ENCODE measurements around the gene PROCA1.
A peak's percentile ranks its signal among the peaks of the same experiment; 100 is the strongest.
"Not testable (repeated sequence)": the region's sequence is repeated elsewhere in the genome, so short reads cannot be mapped to it uniquely, and the experiment has no call there.

PROCA1 gene

DNA sequence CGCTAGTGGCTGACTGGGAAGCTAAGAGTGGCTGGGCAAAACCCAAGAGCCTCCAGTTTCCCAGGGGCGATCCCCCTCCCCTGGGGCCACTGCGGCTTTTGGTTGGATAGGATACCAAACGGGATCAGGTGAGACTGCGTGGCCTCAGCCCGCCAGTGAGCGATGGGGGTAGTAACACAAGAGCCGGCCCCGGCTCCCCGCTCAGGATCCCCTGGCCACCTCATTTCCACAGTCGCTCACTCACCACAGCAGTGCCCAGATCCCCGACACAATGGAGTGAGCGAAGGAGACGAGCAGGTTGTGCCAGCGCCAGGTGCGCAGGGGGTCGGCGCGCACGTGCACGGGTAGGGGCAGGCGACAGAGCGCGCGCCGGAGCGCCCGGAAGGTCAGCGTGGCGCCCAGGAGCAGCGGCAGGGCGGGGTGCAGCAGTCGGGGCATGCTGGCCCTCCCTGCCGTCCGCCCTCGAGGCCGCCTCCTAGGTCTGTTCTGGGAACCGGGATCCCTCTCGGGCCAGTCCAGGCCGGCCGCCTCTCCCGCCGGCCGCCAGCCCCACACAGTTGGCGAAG, 14.1 kb upstream of the PROCA1 start:
- no peak for DNase-seq (ENCODE audit: low read depth in 2 of 2)

DNA sequence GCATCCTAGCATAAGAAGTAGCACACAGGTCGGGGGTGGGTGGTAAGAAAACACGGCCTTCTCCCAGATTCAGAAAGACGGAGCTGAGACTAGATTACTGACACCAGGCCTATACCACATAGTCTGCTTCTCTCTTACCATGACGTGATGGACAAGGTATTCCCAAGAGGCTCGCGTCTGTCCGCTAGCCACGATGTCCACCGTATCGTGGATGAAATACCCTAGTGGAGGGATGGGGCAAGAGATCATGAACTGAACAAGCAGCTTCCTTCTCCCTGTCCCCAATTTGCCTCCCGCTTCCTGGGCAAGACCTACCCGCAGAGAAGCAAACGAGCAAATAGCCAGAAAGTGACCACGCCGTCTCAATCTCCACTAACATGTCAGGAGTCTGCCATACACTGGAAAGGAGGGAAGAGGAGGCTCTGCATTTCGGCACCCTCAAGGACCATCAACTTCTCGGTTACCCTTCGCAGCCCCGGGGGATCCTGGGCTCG, 13.5 kb upstream of the PROCA1 start:
- no peak for DNase-seq (ENCODE audit: low read depth in 2 of 2)

DNA sequence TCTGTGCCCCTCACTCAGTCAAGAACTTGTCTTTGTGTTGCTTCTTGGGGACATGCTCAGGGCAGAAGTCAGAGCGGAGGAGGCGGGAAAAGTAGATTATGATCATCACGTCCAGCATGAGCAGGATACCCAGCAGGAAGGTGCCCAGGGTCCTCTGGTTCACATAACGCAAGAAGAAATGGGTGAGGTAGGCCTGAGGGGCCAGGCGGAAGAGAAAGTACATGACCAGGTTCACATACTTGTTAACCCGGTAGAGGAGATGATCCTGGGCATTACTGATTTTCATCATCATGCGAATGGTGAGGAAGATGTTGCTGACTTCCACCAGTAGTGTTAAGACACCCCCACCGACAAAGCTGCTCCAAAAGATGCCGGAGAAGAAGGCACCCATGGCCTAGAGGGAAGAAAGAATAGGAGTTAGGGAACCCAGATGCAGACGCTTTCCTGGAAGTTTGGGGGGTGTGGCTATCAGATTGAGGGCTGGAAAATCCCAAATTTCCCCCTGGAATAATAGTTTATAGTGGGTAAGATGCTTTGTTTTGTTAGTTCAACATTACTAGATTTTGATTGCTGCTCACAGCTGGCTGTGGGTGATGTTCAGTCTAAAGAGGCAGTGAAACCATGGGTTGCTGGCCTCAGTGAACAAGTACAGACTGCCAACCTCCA, 12.9 kb upstream of the PROCA1 start:
- DNase-seq (ENCODE audit: low read depth in 2 of 2) = no peak

DNA sequence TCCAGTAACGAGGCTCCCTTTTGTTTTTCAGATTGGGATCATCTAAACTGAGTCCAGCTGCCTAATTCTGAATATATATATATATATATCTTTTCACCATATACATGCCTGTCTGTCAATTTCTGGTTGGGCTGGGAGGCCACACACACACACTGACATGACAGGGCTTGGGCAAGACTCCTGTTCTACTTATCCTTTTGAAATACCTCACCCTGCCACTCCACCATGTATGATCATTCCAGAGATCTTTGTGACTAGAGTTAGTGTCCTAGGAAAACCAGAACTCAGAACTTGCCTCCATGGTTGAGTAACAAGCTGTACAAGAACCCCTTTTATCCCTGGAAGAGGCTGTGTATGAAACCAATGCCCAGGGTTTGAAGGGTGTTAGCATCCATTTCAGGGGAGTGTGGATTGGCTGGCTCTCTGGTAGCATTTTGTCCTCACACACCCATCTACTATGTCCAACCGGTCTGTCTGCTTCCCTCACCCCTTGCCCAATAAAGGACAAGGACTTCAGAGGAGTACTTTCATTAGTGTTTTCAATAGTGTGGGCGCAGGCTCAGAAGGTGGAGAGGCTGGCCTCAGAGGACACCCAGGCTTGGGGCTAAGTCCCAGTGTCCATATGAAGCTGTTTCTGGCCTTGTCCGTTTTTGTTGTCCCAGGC, 12.3 kb upstream of the PROCA1 start:
- DNase-seq (ENCODE audit: low read depth in 2 of 2) = not testable (repeated sequence)

DNA sequence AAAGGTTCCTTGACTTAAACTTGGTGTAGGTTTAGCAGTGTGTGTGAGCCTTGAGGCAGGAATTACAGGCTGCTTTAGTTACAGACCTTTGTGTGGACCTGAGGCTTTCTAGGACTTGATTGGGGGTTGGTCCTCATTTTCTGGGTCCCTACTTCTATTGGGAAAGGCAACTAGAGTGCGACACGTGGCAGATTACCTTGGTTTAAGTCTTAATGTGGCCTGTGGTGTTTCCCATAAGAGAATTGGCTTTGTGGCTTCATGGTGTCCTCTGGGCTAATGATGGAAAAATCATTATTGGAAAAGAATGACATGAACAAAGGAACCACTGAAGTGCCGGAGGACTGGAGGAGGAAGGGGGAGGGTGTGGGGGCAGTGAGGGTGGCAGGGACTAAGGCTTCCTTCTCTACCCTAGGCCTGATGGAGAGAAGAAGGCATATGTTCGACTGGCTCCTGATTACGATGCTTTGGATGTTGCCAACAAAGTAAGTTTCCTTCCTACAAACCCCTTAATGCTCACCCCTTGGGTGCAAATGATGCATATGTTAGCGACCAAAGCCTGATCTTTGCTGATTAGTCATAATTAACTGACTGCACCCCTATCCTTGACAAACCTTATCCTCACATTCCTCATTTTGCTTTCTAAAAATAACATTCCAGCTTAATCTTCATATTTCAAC, 11.6 kb upstream of the PROCA1 start:
- DNase-seq (ENCODE audit: low read depth in 2 of 2) = no peak

GRCh38 chr17:28722417-28723158, 10.9 kb upstream of the PROCA1 start:
- no peak for DNase-seq (ENCODE audit: low read depth in 2 of 2)

DNA sequence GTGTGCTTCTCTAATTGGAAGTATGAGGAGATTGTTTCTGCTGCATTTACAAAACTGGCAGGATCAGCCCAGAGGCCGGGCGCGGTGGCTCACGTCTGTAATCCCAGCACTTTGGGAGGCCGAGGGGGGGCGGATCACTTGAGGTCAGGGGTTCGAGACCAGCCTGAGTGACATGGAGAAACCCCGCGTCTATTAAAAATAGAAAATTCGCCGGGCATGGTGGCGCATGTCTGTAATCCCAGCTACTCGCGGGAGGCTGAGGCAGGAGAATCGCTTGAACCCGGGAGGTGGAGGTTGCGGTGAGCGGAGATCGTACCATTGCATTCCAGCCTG, 9.3 kb upstream of the PROCA1 start:
- not testable (repeated sequence) for DNase-seq (ENCODE audit: low read depth in 2 of 2)

- DNase-seq (ENCODE audit: low read depth in 2 of 2) = no peak
Observed at GRCh38 chr17:28720247-28720996, 8.7 kb upstream of the PROCA1 start.

DNA sequence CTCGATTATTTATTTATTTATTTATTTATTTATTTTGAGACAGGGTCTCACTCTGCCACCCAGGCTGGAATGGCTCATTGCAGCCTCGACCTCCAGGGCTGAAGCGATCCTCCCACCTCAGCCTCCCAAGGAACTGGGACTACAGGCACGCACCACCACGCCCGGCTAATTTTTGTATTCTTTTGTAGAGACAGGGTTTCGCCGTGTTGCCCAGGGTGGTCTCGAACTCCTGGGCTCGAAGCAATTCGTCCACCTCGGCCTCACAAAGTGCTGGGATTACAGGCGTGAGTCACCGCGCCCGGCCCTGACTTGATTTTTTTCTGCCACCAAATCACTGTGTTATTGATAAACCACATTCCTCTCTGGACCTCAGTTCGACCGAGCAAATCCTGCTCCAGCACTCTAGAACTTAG, 7.3 kb upstream of the PROCA1 start:
- no peak for DNase-seq (ENCODE audit: low read depth in 2 of 2)

DNA sequence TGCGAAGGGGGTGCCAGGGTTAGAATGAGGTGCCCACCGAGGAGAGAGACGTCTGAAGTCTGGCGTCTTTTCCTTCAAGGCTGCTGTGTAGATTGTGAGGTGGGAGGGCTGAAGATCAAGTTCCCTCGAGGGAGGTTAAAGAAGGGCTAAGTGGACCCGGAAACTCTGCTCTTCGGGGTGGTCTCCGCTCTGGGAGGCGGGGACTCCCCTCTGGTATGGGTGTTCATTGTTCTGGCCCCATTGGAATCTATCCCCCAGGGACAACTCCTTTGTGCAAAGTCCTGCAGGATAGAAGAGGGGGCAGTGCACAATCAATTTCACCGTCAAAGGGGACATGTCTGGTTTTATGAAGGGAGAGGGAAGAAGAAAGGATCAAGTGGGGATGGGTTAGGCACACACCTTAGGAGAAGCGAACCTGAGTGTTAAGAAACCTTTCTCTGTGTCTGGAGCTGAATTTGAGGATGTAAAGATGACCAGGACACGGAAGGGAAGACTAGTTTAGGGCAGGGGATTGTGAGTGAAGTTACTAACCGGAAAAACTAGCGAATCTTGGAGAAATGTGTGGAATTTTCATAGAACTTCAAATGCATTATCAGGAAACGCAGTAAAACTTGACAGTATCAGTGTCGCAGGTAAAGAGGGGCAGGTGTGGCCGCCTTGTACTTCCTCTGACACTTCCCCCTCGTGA, 6.8 kb upstream of the PROCA1 start:
- DNase-seq (ENCODE audit: low read depth in 2 of 2) = no peak

DNA sequence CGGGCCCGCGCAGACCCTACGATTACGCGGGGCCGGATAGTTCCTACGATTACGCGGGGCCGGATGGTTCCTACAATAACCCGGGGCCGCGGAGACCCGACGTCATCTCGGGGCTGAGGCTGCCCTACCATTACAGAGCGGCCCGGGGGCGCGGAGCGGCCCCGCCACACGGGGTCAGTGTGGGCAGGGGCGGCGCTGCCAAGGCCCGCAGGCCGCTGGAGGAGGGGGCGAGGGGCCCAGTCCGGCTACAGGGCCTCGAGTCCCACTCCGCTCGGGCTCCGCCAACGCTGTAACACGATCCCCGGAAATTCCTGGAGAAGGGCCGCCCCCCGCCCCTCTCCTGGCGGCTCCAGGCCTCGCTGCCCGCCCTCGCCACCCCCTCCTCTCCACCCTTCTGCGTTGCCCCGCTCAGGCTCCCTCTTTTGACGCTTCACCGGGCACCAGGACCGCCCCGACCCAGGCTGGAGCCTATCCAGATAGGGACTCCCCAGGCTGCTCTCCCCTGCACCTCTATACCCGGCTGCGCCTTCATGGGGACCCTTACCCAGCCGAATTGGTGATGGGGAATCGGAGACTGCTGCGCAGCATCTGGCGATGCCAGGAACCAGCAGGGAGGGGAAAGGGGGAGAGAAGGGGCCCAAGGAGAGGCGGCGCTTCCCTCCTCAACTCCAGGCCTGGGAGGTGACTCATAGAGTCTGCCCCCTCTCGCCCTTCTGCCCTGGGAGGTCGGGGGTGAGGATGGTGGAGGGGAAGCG, 6.1 kb upstream of the PROCA1 start, which contains the start of gene RAB34:
RAB34 (minus strand) TSS at position 291 of the 755 bp plus-strand sequence. CDS start 602 bp downstream, outside the sequence.
- DNase-seq (ENCODE audit: low read depth in 2 of 2) = no peak

DNA sequence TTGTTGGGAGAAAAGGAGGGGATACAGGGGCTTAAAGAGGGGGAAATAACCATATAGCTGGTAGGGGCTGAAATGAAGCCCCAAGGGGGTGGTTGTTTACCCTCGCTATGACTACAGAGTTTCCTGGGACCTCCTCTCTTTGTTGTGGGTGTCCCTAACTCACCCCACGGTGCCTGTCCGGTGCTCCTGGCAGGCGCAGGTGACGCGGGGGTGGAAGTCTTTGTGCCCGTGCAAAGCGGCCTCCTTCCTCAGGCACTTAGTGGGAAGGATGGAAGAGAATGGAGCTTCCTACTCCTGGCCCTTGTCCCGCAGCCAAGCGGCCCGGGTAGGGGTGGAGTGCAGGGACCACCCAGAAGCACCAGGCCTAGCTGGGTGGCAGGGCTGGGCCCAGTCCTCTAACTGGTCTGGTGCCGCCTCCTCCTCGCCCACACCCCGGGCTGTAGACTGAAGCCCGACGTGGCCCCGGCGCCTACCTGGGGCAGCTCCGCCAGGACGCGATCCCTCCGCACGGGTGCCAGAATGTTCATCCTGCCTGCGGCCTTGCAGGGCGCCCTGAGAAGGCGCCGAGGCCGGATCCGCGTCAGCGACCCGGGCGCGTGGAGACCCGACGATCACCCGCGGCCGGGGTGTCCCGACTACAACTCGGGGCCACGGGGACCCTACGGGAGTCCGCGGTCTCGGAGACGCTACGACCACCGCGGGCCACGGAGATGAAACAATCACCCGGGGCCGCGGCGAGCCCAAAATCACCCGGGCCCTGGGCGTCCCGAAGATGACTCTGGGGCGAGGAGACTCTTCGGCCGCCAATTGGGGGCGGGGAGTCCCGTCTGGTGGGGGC, 5.3 kb upstream of the PROCA1 start:
- DNase-seq (ENCODE audit: low read depth in 2 of 2) = no peak

GRCh38 chr17:28715217-28715616, 3.5 kb upstream of the PROCA1 start:
- DNase-seq (ENCODE audit: low read depth in 2 of 2) = no peak

GRCh38 chr17:28714281-28714680, 2.6 kb upstream of the PROCA1 start:
- no peak for DNase-seq (ENCODE audit: low read depth in 2 of 2)

- no peak for DNase-seq (ENCODE audit: low read depth in 2 of 2)
Observed at GRCh38 chr17:28712705-28713415, 1.2 kb upstream of the PROCA1 start.

- no peak for DNase-seq (ENCODE audit: low read depth in 2 of 2)
Observed at GRCh38 chr17:28712032-28712704, 480 bp upstream of the PROCA1 start.

- peak; percentile 75 to 89 for DNase-seq (ENCODE audit: low read depth in 2 of 2)
Observed at GRCh38 chr17:28710861-28711722, 596 bp downstream of the PROCA1 start.
